HL-60/S4 (cell line): Measurements from ENCODE around the gene BIRC6.

ENCODE experiments used
- in situ Hi-C: fragments of 300-500 bp; cut with MboI; formaldehyde crosslinking; loops from 2 replicates; pipeline ENCODE4 v1.14.3; 2022; ENCODE audit warnings: low sequenced_read_pairs

BIRC6 gene

GRCh38 chr2:32375228-32375892, 18.5 kb downstream of the BIRC6 start:
- in situ Hi-C loops, result no loop called here

DNA sequence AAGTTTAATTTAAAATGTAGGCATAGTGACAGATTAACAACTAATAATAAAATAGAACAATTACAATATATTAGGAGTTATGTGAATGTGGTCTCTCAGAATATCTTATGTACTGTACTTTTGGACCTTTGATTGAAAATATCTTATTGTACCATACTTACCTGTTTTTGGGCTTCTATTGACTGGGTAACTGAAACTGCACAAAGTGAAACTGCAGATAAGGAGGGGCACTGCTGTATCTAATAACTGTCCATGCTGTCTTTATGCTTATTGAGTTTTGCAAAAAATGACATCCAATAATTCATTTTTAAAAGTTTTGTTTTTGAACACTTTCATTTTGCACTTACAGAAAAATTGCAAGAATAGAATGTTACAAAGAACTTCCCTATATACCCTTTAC, 19.9 kb downstream of the BIRC6 start:
- in situ Hi-C loops, result no loop called here

GRCh38 chr2:32377928-32378327, 21.1 kb downstream of the BIRC6 start:
- in situ Hi-C loops, result no loop called here

DNA sequence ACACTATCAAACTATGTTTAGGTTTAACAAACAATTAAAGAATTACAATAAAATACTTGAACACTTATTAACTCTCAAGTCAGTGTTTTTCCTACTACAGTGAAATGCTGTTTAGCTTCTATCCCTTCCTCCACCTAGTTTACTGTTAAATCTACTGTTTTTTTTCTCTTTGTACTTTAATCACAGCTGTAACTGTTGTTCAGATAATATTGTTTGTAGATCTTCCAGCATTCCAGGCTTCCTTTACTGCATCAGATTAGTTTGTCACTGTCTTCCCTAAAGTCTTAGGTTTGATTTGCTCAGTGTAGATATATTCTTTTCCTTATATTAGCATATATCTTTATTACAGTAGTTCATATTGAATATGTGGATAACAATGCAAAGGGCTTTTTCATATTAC, 22.5 kb downstream of the BIRC6 start:
- in situ Hi-C loops, result no loop called here

DNA sequence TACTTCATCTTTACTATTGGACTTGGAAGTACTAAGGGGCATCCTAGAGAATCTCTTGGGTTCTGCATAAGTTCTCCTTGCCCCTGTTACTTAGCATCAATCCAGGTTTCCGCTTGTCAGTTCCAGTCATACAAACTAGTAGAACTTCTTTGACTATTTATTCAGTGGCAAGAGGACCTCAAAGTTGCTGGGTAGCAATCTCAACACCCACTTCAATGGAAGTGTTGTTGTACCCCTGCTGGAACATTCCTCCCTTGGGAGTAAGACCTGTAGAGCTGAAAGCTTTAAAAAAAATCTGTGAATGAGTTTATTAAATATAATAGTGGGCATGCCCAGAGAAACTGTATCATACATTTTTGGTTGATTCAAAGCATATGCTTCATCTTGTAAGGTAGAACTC, 27.0 kb downstream of the BIRC6 start:
- in situ Hi-C loops, result no loop called here

DNA sequence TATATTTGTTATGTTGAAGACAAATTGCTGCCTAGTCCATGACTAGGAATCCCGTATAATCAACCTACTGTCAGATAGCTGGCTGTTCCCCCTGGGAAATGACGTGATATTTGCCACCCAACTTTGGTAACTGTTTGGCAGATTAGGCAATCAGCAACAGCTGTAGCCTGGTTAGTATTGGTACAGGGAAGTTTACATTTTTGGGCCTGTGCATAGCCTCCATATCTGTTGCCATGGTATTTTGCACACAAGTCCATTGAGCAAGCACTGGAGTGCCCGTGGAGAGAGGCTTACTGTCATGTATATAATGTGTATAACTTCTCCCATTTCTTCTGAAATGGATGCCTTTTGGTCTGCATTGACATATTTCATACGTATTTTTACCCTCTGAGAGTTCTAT, 27.7 kb downstream of the BIRC6 start:
- in situ Hi-C loops, result no loop called here

- in situ Hi-C loops, result no loop called here
Observed at GRCh38 chr2:32386739-32387138, 29.9 kb downstream of the BIRC6 start.

DNA sequence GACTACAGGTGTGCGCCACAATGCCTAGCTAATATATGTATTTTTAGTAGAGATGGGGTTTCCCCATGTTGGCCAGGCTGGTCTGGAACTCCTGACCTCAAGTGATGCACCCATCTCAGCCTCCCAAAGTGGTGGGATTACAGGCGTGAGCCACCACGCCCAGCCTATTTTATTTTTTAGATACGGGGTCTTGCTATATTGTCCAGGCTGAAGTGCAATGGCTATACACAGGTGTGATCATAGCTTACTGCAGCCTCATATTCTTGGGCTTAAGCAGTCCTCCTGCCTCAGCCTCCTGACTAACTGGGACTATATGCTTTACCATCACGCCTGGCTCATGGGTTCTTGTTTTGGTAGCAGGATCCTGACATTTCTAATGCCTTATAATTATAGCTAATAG, 42.4 kb downstream of the BIRC6 start:
- in situ Hi-C loops, result no loop called here

- in situ Hi-C loops, result no loop called here
Observed at GRCh38 chr2:32402091-32402490, 45.3 kb downstream of the BIRC6 start.

DNA sequence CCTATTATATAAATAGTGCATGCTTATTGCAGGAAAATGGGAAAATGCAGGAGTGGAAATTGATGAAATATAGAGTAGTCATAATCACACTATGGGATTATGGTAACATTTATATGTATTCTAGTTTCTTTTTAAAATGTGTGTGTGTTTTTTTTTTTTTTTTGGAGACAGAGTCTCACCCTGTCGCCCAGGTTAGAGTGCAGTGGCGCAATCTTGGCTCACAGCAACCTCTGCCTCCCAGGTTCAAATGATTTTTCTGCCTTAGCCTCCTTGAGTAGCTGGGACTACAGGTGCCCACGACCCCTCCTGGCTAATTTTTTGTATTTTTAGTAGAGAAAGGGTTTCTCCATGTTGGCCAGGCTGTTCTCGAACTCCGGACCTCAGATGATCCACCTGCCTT, 47.0 kb downstream of the BIRC6 start:
- in situ Hi-C loops, result no loop called here

- in situ Hi-C loops, result no loop called here
Observed at GRCh38 chr2:32404691-32405090, 47.9 kb downstream of the BIRC6 start.

- in situ Hi-C loops, result no loop called here
Observed at GRCh38 chr2:32416519-32416918, 59.7 kb downstream of the BIRC6 start.

GRCh38 chr2:32417659-32418058, 60.8 kb downstream of the BIRC6 start:
- in situ Hi-C loops, result no loop called here

DNA sequence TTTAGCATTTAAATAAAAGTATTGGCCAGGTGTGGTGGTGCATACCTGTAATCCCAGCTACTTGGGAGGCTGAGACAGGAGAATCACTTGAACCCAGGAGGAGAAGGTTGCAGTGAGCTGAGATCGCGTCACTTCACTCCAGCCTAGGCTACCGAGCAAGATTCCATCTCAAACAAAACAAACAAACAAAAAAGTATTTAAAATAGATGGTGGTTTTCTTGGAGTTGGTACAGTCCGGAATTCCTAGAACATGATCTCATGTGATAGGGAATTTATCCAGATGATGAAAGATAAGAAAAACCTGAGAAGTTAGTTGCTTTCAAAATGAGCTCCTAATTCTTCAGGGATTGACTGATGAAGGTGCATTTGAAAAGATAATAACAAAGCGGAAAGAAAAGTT, 62.0 kb downstream of the BIRC6 start:
- in situ Hi-C loops, result no loop called here

DNA sequence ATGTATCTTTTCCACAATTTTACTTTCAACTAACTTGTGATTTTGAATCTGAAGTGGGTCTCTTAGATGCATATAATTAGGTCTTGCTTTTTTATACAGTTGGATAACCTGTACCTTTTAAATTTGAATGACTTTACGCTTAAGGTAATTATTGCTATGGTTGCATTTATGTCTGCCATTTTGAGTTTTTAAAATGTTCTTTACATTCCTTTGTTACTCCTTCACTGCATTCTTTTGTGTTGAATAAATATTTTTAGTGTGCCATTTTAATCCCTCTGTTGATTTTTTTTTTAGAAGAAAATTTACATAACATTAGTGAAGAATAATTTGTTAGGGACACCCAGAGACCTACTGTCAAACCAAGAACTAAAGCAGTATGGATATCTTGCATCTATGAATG, 65.3 kb downstream of the BIRC6 start:
- in situ Hi-C loops, result no loop called here

DNA sequence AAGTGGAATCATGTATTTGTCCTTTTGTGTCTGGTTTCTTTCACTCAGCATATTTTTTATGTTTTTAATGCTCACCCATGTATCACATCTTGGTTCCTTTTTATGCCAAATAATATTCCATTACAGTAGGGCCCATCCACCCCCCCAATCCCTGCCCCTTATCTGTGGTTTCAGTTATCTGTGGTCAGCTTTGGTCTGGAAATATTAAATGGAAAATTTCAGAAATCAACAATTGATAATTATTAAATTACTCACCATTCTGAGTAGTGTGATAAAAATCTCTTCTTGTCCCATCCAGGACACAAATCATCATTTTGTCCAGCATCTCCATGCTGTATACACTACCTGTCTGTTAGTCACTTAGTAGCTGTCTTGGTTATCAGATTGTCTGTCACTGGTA, 66.7 kb downstream of the BIRC6 start:
- in situ Hi-C loops, result no loop called here

DNA sequence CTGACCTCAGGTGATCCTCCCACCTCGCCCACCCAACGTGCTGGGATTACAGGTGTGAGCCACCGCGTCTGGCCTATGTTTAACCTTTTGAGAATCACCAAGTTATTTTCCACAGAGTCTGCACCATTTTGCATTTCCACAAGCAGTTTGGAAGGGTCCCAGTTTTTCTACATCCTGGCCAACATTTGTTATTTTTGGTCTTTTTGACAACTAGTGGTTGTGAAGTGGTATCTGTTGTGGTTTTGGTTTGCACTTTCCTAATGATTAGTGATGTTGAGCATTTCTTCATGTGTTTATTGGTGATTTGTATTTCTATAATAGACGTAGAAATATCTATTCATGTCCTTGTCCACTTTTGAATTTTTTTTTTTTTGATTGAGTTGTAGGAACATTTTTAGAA, 67.9 kb downstream of the BIRC6 start:
- in situ Hi-C loops, result no loop called here

GRCh38 chr2:32425719-32426141, 68.9 kb downstream of the BIRC6 start:
- in situ Hi-C loops, result no loop called here

GRCh38 chr2:32427672-32428610, 71.1 kb downstream of the BIRC6 start:
- in situ Hi-C loops, result no loop called here

DNA sequence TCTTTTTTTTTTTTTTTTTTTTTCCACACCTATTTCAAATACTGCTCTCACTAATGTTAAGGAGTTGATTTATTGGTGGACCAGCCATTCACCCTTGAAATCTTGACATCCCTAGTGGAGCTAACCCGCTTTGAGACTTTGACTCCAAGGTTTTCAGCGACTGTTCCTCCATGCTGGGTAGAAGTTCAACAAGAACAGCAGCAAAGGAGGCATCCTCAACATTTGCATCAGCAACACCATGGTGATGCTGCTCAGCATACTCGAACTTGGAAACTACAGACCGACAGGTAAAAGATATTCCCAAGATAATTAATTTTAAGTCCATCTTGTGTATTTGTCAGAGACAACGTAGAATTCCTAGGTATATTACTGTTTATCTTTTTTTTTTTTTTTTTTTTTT, 74.0 kb downstream of the BIRC6 start:
- in situ Hi-C loops, result no loop called here

- in situ Hi-C loops, result no loop called here
Observed at GRCh38 chr2:32436150-32436549, 79.3 kb downstream of the BIRC6 start.

DNA sequence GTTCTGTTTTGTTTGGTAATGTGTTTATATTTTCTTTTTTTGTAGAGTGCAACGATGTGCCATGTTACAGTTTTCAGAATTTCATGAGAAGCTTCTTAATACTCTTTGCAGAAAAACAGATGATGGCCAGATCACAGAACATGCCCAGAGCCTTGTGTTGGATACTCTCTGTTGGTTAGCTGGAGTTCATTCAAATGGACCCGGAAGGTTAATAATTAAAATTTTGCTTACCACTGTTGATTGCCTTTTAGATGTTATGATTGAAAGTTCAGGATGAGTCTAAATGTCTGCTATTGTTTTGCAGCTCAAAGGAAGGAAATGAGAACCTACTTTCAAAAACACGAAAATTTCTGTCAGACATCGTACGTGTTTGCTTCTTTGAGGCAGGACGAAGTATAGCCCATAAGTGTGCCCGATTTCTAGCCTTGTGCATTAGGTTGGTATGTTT, 85.2 kb downstream of the BIRC6 start:
- in situ Hi-C loops, result no loop called here
